ENCODE measurements around the gene MARCHF2.
"Not testable (repeated sequence)": the region's sequence is repeated elsewhere in the genome, so short reads cannot be mapped to it uniquely, and the experiment has no call there.

The MARCHF2 gene

DNA sequence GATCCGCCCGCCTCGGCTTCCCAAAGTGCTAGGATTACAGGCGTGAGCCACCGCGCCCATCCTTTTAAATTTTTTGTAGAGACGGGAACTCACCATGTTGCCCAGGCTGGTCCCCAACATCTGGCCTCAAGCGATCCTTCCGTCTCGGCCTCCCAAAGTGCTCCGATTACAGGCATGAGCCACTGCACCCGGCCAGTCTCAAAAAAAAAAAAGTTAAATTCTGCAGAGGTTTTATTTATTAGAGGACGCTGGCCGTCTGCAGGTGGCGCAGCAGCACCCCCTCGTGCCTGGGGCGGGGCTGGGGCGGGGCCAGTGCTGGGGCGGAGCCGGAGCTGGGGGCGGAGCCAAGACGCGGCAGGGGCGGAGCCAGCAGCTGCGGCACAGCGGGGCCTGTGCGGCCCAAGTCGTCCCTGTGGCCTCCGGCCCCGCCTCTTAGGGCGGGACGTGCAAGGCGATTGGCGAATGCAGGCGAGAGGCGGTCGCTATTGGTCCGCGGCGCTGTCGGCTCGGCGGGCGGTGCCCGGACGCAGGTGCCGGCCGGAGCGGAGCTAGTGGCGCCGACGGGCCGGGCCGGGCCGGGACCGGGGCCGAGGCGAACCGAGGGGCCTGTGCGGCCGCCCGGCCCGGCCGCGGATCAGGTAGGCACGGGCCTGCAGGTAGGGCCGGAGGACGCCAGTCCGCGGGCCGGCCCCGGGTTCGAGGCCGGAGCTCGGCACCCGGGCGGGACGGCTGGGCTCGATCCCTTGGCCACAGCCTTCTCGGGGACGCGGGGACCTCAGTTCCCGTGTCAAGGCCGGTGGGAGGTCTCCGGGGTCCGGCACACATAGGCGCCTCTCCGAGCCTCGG is at the start of gene MARCHF2:
TSS of gene MARCHF2 (plus strand) at position 523 of the 846 bp plus-strand sequence. CDS start 8,536 bp downstream, outside the sequence.
- peak; percentile 87 for DNase-seq (ENCODE audit: low read depth)
- H3K4me3 ChIP-seq (ENCODE audit: low read depth, low read length), result peak within 1 kb of the TSS; percentile 62

- DNase-seq (ENCODE audit: low read depth), result peak; percentile 58
- peak within 1 kb of the TSS; percentile 65 for H3K4me3 ChIP-seq (ENCODE audit: low read depth, low read length)
Observed at GRCh38 chr19:8363803-8364771, 49.0 kb upstream of the MARCHF2 start, which contains the start of gene ANGPTL4. Gene ANGPTL4 (plus strand): TSS chr19:8364155. CDS start chr19:8364322, 167 bp downstream.

- H3K4me3 ChIP-seq (ENCODE audit: low read depth, low read length), result peak overlapping the region; percentile 5
- DNase-seq (ENCODE audit: low read depth), result no peak
Observed at GRCh38 chr19:8366121-8366581, 47.0 kb upstream of the MARCHF2 start.

DNA sequence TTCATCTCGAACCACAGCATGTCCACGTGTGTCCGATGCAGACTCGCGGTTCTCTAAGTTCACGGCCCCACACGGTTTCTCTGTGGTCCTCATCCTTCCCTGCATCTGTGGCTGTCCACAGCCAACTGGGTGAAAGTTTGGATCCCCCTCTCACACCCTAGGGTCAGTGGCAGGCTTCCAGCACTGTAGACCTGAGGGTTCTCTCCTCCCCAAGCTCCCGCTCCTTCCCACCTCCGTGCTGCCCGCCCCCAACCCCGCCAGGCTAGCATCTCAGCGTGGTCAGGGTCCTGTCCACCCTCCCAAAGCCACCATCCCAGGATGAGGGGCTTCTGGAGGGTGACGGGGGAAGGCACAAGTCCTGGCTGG is 46.2 kb upstream of the MARCHF2 start:
- peak overlapping the region; percentile 3 for H3K4me3 ChIP-seq (ENCODE audit: low read depth, low read length)
- DNase-seq (ENCODE audit: low read depth), result no peak

GRCh38 chr19:8367327-8368001 is 45.6 kb upstream of the MARCHF2 start:
- peak; percentile 85 for DNase-seq (ENCODE audit: low read depth)
- no peak overlapping the region for H3K4me3 ChIP-seq (ENCODE audit: low read depth, low read length)

- no peak overlapping the region for H3K4me3 ChIP-seq (ENCODE audit: low read depth, low read length)
- no peak for DNase-seq (ENCODE audit: low read depth)
Observed at GRCh38 chr19:8370176-8371010, 42.7 kb upstream of the MARCHF2 start.

GRCh38 chr19:8371011-8371804 is 41.9 kb upstream of the MARCHF2 start:
- no peak for DNase-seq (ENCODE audit: low read depth)
- no peak overlapping the region for H3K4me3 ChIP-seq (ENCODE audit: low read depth, low read length)

GRCh38 chr19:8373867-8374813 is 39.0 kb upstream of the MARCHF2 start:
- DNase-seq (ENCODE audit: low read depth), result no peak
- no peak overlapping the region for H3K4me3 ChIP-seq (ENCODE audit: low read depth, low read length)

- not testable (repeated sequence) for H3K4me3 ChIP-seq (ENCODE audit: low read depth, low read length); DNase-seq (ENCODE audit: low read depth)
Observed at GRCh38 chr19:8375766-8376165, 37.3 kb upstream of the MARCHF2 start.

DNA sequence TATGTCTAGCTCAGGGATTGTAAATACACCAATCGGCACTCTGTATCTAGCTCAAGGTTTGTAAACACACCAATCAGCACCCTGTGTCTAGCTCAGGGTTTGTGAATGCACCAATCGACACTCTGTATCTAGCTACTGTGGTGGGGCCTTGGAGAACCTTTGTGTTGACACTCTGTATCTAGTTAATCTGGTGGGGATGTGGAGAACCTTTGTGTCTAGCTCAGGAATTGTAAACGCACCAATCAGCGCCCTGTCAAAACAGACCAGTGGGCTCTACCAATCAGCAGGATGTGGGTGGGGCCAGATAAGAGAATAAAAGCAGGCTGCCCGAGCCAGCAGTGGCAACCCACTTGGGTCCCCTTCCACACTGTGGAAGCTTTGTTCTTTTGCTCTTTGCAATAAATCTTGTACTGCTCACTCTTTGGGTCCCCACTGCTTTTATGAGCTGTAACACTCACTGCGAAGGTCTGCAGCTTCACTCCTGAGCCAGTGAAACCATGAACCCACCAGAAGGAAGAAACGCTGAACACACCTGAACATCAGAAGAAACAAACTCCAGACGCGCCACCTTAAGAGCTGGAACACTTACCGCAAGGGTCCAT is 36.6 kb upstream of the MARCHF2 start:
- H3K4me3 ChIP-seq (ENCODE audit: low read depth, low read length); DNase-seq (ENCODE audit: low read depth): not testable (repeated sequence)

DNA sequence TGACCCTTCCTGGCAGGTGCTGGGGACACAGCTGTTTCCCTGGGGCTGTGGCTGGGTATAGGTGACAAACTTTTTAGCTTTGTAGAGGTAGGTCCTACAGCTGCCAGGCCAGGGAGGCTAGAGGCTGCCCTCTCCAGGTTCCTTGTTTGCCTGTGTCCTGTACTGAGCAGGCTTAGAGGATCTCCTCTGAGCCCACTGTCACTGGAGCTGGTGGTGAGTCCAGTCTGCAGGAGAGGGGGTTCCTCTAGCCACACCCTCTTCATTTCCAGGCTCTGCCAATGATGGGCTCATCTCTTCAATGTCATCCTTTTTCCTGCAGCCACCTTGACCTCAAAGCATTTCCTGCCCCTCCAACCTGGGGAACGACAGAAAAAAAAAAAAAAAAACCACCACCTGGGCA is 35.5 kb upstream of the MARCHF2 start:
- DNase-seq (ENCODE audit: low read depth), result no peak

GRCh38 chr19:8379156-8379891 is 33.8 kb upstream of the MARCHF2 start:
- DNase-seq (ENCODE audit: low read depth); H3K4me3 ChIP-seq (ENCODE audit: low read depth, low read length): not testable (repeated sequence)

More for the DNA sequence above, 35.5 kb upstream of the MARCHF2 start:
- no peak overlapping the region for H3K4me3 ChIP-seq (ENCODE audit: low read depth, low read length)

- not testable (repeated sequence) for H3K4me3 ChIP-seq (ENCODE audit: low read depth, low read length); DNase-seq (ENCODE audit: low read depth)
Observed at GRCh38 chr19:8384569-8384968, 28.5 kb upstream of the MARCHF2 start.

GRCh38 chr19:8385103-8385502 is 28.0 kb upstream of the MARCHF2 start:
- H3K4me3 ChIP-seq (ENCODE audit: low read depth, low read length); DNase-seq (ENCODE audit: low read depth): not testable (repeated sequence)

- H3K4me3 ChIP-seq (ENCODE audit: low read depth, low read length); DNase-seq (ENCODE audit: low read depth): not testable (repeated sequence)
Observed at GRCh38 chr19:8385566-8385965, 27.5 kb upstream of the MARCHF2 start.

- not testable (repeated sequence) for H3K4me3 ChIP-seq (ENCODE audit: low read depth, low read length); DNase-seq (ENCODE audit: low read depth)
Observed at GRCh38 chr19:8386419-8386818, 26.7 kb upstream of the MARCHF2 start.

All from skeletal muscle cell (primary cell).